AG09309 (cell line): ENCODE data around the gene DGKE.

Source experiments
- DNase-seq: peaks from one replicate; pipeline ENCODE4 v3.0.0-alpha.2; 2010; ENCODE audit warnings: low read depth
- H3K4me3 ChIP-seq: 2 replicates; pipeline ENCODE4 v1.5.1; 2011; ENCODE audit warnings: mild to moderate bottlenecking, low read depth, low read length, moderate library complexity; ENCODE audit not compliant: control insufficient read depth
- TF ChIP-seq, protein P1 (sequence below): IDR thresholded peaks from 2 replicates; pipeline ENCODE4 v1.5.1; 2011; ENCODE audit warnings: mild to moderate bottlenecking, low read depth, low read length, inconsistent platforms; ENCODE audit not compliant: insufficient read depth, control insufficient read depth; ENCODE audit errors: missing control alignments

The DGKE gene

DNA sequence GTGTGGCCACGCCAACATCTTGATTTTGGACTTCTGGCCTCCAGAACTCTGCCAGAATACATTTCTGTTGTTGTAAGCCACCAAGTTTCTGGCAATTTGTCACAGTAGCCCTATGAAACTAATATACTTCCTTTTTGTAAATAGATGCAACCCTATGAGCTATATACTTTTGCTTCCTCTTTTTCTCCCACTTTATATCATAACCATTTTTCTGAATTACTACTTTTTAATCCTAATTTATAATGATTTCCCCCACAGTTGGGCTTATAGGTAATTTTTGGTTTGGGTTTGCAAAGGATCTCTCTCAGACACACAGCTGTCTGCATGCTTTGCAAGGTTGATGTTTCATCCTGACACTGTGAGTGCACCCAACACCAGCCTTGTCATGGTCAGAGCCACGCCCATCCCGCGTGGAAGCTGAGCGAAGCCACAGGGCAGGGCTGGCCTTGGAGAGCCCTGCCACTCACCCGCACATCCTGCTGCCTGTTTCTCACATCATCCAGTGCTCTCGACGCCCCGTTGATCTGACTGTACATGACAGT, 74.1 kb downstream of the DGKE start:
- DNase-seq, result no peak
- H3K4me3 ChIP-seq, result no peak overlapping the region
- TF ChIP-seq, protein P1, sequence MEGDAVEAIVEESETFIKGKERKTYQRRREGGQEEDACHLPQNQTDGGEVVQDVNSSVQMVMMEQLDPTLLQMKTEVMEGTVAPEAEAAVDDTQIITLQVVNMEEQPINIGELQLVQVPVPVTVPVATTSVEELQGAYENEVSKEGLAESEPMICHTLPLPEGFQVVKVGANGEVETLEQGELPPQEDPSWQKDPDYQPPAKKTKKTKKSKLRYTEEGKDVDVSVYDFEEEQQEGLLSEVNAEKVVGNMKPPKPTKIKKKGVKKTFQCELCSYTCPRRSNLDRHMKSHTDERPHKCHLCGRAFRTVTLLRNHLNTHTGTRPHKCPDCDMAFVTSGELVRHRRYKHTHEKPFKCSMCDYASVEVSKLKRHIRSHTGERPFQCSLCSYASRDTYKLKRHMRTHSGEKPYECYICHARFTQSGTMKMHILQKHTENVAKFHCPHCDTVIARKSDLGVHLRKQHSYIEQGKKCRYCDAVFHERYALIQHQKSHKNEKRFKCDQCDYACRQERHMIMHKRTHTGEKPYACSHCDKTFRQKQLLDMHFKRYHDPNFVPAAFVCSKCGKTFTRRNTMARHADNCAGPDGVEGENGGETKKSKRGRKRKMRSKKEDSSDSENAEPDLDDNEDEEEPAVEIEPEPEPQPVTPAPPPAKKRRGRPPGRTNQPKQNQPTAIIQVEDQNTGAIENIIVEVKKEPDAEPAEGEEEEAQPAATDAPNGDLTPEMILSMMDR, result no peak

DNA sequence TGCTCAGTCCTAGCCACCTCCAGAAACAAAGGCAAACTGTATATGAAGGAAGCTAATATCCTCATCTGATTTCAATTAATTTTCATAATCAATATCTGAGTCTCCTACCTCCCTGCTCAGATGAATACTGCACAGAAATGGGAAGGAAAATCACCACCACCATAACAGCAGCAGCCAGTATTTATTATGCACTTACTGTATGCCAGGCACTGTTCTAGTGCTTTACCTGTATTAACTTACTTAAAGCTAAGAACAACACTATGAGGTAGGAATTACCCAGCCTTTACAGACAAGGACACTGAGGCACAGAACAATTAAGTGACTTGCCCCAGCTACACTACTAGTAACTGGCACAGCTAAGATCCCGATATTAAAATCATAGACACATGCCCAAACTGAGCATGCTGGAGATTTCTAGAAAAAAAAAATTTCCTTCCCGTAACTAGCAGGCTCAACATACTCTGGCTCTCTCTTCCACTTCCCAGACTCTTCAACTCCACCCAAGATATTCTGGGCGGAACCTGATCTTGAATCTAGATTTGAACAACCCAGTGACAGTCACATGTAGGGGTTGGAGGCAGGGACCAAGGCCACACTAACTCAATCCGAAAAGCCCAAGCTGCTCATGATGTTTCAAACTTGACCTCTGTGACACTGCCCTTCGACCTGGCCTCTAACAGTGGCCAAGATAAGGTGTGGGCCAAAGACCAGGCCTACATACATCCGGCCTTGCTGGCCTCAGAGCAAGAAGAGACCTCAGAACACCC, 76.0 kb downstream of the DGKE start:
- TF ChIP-seq, protein P1, result no peak
- DNase-seq, result no peak
- no peak overlapping the region for H3K4me3 ChIP-seq

DNA sequence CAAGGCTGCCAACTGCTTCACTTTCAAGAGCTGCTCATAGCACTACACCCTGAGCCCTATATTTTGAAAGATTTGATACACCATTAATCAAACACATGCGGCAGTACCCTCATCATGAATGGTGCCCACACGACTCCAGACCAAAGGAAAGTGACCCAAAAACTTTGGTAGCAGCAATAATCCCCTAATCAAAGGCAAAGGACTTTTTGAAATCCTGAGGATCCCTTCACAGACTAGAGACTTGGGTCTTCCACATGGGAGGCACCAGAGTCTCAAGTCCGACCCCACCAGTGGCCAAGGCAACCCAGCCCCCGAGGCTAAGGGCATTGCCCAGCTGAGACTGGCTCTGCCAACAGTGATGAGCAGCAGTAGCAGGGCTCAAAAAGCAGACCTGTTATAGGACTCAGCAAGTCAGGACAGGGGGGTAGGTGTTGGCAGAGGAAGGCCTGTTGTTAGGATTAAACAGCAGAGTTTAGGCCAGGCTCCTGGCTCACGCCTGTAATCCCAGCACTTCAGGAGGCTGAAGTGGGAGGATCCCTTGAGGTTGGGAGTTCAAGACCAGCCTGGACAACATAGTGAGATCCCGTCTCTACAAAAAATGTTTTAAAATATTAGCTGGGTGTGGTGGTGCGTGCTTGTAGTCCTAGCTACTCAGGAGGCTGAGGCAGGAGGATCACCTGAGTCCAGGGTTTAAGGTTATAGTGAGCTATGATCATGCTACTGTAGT, 76.7 kb downstream of the DGKE start:
- TF ChIP-seq, protein P1, result no peak
- H3K4me3 ChIP-seq, result no peak overlapping the region
- DNase-seq, result no peak

DNA sequence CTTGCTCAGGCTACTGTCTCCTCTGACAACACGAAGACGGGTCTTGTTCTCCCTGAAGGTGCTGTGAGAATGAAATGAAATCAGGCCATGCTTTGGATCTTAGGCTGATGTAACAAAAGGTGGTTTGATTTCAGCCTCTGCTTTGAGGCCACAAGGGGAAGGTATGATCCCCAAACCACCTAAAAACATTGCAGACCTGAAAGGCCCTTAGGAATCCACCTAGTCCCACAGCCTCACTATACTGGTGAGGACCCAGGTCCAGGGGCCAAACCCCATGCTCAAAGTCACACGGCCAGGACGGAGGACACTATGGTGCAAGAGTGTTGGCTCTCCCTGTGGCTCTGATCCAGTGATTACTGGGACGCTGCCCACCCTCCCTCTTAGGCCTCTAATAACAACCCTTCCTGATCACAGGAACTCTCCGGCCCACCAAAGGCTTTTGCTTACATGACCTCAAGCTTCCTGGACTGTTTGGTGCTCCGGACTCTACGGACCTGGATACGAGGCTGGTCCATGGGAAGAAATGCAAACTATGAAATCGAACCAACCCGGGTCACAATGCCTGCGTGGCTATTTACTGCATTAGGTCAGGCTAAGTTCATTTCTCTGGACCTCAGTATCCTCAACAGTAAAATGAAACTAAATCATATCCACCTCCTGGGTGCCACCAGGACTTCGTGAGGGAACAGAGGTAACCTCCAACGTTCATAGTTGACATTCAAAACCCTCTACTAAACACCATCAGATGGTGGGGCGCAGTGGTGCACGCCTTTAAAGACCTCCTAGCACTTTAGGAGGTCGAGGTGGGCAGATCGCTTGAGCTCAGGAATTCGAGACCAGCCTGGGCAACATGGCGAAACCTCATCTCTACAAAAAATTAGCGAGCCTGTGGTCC, 78.4 kb downstream of the DGKE start:
- no peak for DNase-seq
- peak overlapping the region; percentile 82 for H3K4me3 ChIP-seq
- TF ChIP-seq, protein P1, result no peak

DNA sequence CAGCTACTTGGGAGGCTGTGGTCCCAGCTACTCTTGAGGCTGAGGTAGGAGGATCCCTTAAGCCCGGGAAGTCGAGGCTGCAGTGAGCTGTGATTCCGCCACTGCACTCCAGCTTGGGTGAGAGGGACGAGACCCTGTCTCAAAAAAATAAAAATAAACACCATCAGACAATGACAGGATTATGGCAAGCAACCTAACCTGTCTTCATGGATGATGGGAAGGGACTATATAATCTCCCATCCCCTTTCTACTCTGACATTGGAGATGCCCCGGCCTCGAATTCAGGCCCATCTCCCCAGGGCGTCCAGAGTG, 79.0 kb downstream of the DGKE start:
- DNase-seq, result no peak
- H3K4me3 ChIP-seq, result peak overlapping the region; percentile 82
- TF ChIP-seq, protein P1, result no peak

DNA sequence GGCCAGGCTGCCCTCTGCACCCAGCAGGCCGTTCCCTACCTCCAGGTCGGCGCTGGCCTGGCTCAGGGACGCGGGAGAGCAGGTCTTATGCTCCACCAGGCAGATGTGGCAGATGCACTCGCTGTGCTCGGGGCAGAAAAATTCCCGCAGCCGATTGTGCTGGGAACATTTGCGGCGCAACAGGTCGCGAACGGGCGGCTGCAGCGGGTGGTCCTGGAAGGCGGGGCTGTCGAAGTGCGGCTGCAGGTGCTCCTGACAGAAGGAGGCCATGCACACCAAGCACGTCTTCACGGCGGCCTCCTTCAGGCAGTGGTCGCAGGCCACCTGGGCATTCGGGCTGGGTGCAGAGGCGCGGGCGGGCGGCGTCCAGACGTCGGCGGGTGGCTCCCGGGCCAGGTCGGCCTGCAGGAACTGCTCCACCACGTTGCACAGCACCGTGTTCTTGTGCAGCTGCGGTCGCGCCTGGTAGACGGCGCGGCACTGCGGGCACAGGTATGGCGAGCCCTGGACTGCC, 79.5 kb downstream of the DGKE start:
- DNase-seq, result no peak
- peak overlapping the region; percentile 82 for H3K4me3 ChIP-seq
- TF ChIP-seq, protein P1, result no peak
